K562 (cell line): ENCODE measurements around the gene FIZ1. TPM values are rescaled to one million over a fixed set of nuclear protein-coding genes. Genes with fewer than 3 reads are reported as not detected.

Experiments
- ARID3A ChIP-seq: IDR thresholded peaks from 2 replicates; pipeline ENCODE4 v1.6.1; 2012; ENCODE audit warnings: low read depth, low read length, improper control_type of control experiment, borderline replicate concordance
- ATF4 ChIP-seq: fragments of 450-650 bp; formaldehyde crosslinking; IDR thresholded peaks from 2 replicates; pipeline ENCODE4 v1.4.0; 2022; ENCODE audit warnings: mild to moderate bottlenecking, moderate library complexity
- BRCA1 ChIP-seq, 2 experiments: fragments of 450-650 bp in 1 of 2; sonication (generic) in 1 of 2; formaldehyde crosslinking in 1 of 2; IDR thresholded peaks; 2 replicates each; pipeline versions ENCODE4 v1.5.0 to v1.6.1; 2017 to 2020; ENCODE audit warnings: mild to moderate bottlenecking in 1 of 2, missing genetic modification reagents in 1 of 2
- CHD1 ChIP-seq: fragments of 200-600 bp; sonication (generic); IDR thresholded peaks from one replicate; pipeline ENCODE4 v1.6.1; 2012; ENCODE audit warnings: mild to moderate bottlenecking, moderate library complexity, low read length, inconsistent platforms
- HNRNPH1 ChIP-seq: fragments of 200-400 bp; formaldehyde crosslinking; optimal IDR thresholded peaks from 2 replicates; pipeline ENCODE3; 2017; ENCODE audit warnings: low read depth, mild to moderate bottlenecking, low read length, moderate library complexity
- MLLT1 ChIP-seq, 2 experiments: fragments of 450-650 bp; IDR thresholded peaks; 2 replicates each; pipeline ENCODE4 v1.6.1; 2016
- MTF1 ChIP-seq: fragments of 250-450 bp; sonication (Bioruptor Pico); IDR thresholded peaks from 2 replicates; pipeline ENCODE4 v1.9.0; 2021; ENCODE audit warnings: moderate library complexity, mild to moderate bottlenecking, inconsistent platforms, borderline replicate concordance
- MYC ChIP-seq, 2 experiments: fragments of 250-450 bp in 1 of 2; sonication (Bioruptor Pico) in 1 of 2; IDR thresholded peaks; 2 replicates each; pipeline versions ENCODE4 v1.5.1 to v1.6.1; 2012 to 2021; ENCODE audit warnings: low read depth in 2 of 2, borderline replicate concordance in 1 of 2, improper control_type of control experiment in 1 of 2, low read length in 1 of 2, mild to moderate bottlenecking in 1 of 2, moderate library complexity in 1 of 2
- PCBP1 ChIP-seq: fragments of 200-400 bp; formaldehyde crosslinking; IDR thresholded peaks from 2 replicates; pipeline ENCODE4 v1.6.1; 2018; ENCODE audit warnings: mild to moderate bottlenecking, low read depth, low read length; ENCODE audit not compliant: poor library complexity, severe bottlenecking
- PHF20 ChIP-seq: fragments of 450-650 bp; IDR thresholded peaks from 2 replicates; pipeline ENCODE4 v1.6.1; 2018; ENCODE audit not compliant: partially characterized antibody
- POLR2B ChIP-seq: fragments of 450-650 bp; IDR thresholded peaks from 2 replicates; pipeline ENCODE4 v1.6.1; 2018; ENCODE audit warnings: low read depth; ENCODE audit not compliant: partially characterized antibody
- TCF3 ChIP-seq: sonication (generic); formaldehyde crosslinking; IDR thresholded peaks from 2 replicates; pipeline ENCODE4 v1.4.0; 2020; ENCODE audit warnings: mild to moderate bottlenecking, missing genetic modification reagents
- TEAD4 ChIP-seq, 2 experiments: sonication (generic) in 1 of 2; formaldehyde crosslinking in 1 of 2; IDR thresholded peaks; 2 replicates each; pipeline versions ENCODE4 v1.6.1 to v1.8.0; 2012 to 2022; ENCODE audit warnings: borderline replicate concordance in 1 of 2, inconsistent platforms in 1 of 2, low read length in 1 of 2, mild to moderate bottlenecking in 1 of 2, missing genetic modification reagents in 1 of 2
- ZNF197 ChIP-seq: fragments of 200-800 bp; sonication (Bioruptor generic); IDR thresholded peaks from 2 replicates; pipeline ENCODE4 v1.6.1; 2016; ENCODE audit warnings: low read depth, missing genetic modification characterization, missing compliant biosample characterization
- ZNF253 ChIP-seq: fragments of 250-450 bp; sonication (Bioruptor Pico); conservative IDR thresholded peaks from 2 replicates; pipeline ENCODE4 v1.6.1; 2021; ENCODE audit warnings: mild to moderate bottlenecking
- ZNF3 ChIP-seq: fragments of 250-450 bp; sonication (Bioruptor Pico); IDR thresholded peaks from 2 replicates; pipeline ENCODE4 v1.5.0; 2021; ENCODE audit warnings: mild to moderate bottlenecking, moderate library complexity
- ZNF695 ChIP-seq: fragments of 450-650 bp; formaldehyde crosslinking; IDR thresholded peaks from 2 replicates; pipeline ENCODE4 v1.4.0; 2020; ENCODE audit warnings: mild to moderate bottlenecking, moderate library complexity
- ZSCAN32 ChIP-seq: fragments of 450-650 bp; formaldehyde crosslinking; IDR thresholded peaks from 2 replicates; pipeline ENCODE4 v1.4.0; 2020; ENCODE audit warnings: mild to moderate bottlenecking, moderate library complexity
- polyA plus RNA-seq, 8 experiments: library from polyadenylated mRNA; depleted of rRNA in 4 of 8; stranded (reverse) in 5 of 8; unstranded in 3 of 8; fragments of >200 nt; fragmentation: Nextera tagmentation in 2 of 8; fragmentation: Illumina TruSeq in 1 of 8; extraction: Ambion mirVana in 2 of 8; extraction: Trizol in 1 of 8; gene quantifications; 2 replicates each; pipeline versions ENCODE4 v1.2.1 to v1.2.3, GENCODE V29; 2011 to 2014; ENCODE audit warnings: inconsistent platforms in 1 of 8, missing spikeins in 1 of 8
- total RNA-seq, 7 experiments: library from RNA; depleted of rRNA in 6 of 7; stranded (reverse); fragments of >200 nt in 6 of 7; fragmentation: Illumina TruSeq in 2 of 7; extraction: Trizol in 2 of 7; gene quantifications; 2 replicates each; pipeline versions ENCODE4 v1.2.1 to v1.2.3, GENCODE V29; 2011 to 2021; ENCODE audit warnings: low replicate concordance in 1 of 7
- TF ChIP-seq, protein P1 (sequence below): sonication (generic); formaldehyde crosslinking; IDR thresholded peaks from 2 replicates; pipeline ENCODE4 v1.8.0; 2022; ENCODE audit warnings: mild to moderate bottlenecking, low read depth, missing genetic modification reagents
- TF ChIP-seq, protein P2 (sequence below): fragments of 250-450 bp; sonication (Bioruptor Pico); IDR thresholded peaks from 2 replicates; pipeline ENCODE4 v1.8.0; 2022; ENCODE audit warnings: inconsistent platforms, mild to moderate bottlenecking, moderate library complexity, borderline replicate concordance

Gene FIZ1
- total and polyA plus RNA-seq, 9 of the 15 experiments (the other 6 are each of a cell fraction or from before 2014, with no cell fraction given) = 0.79 to 17.5 (median 5.5) TPM

GRCh38 chr19:55640043-55640576, 40.8 kb upstream of the FIZ1 start (continued):
- TF ChIP-seq MLLT1 (IDR thresholded peaks at IDR 0.05) (no peak), ZNF253 (no peak), ZNF3 (CRISPR knock-in tag) (no peak), HNRNPH1 (no peak), ZSCAN32 (CRISPR knock-in tag) (no peak), ARID3A (no peak), BRCA1 (IDR thresholded peaks at IDR 0.05) (no peak), BRCA1 (CRISPR knock-in tag; IDR thresholded peaks at IDR 0.05) (0 out of 2 replicates have a peak, but pooled peaks have one; percentile 39), ZNF695 (CRISPR knock-in tag) (0 out of 2 replicates have a peak, but pooled peaks have one; percentile 62), PCBP1 (peak; percentile 77), PHF20 (no peak), ATF4 (CRISPR knock-in tag) (0 out of 2 replicates have a peak, but pooled peaks have one; percentile 12), TCF3 (peak; percentile 42; the same call in 1 of the 2 replicates), ZNF197 (no peak), CHD1 (no peak), POLR2B (peak; percentile 12), TEAD4 (IDR thresholded peaks at IDR 0.05; ENCODE audit: low read length) (peak; percentile 62; the same call in 1 of the 2 replicates), TEAD4 (CRISPR knock-in tag; IDR thresholded peaks at IDR 0.05; ENCODE audit: borderline replicate concordance) (peak; percentile 99), MTF1 (peak; percentile 38; the same call in 1 of the 2 replicates), MYC (IDR thresholded peaks at IDR 0.05; ENCODE audit: low read depth, low read length) (peak; percentile 98), MYC (CRISPR knock-in tag; IDR thresholded peaks at IDR 0.05; ENCODE audit: borderline replicate concordance, low read depth) (peak; percentile 69; the same call in 1 of the 2 replicates)
- TF ChIP-seq, protein P1, sequence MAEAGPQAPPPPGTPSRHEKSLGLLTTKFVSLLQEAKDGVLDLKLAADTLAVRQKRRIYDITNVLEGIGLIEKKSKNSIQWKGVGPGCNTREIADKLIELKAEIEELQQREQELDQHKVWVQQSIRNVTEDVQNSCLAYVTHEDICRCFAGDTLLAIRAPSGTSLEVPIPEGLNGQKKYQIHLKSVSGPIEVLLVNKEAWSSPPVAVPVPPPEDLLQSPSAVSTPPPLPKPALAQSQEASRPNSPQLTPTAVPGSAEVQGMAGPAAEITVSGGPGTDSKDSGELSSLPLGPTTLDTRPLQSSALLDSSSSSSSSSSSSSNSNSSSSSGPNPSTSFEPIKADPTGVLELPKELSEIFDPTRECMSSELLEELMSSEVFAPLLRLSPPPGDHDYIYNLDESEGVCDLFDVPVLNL = peak; percentile 93
- TF ChIP-seq, protein P2, sequence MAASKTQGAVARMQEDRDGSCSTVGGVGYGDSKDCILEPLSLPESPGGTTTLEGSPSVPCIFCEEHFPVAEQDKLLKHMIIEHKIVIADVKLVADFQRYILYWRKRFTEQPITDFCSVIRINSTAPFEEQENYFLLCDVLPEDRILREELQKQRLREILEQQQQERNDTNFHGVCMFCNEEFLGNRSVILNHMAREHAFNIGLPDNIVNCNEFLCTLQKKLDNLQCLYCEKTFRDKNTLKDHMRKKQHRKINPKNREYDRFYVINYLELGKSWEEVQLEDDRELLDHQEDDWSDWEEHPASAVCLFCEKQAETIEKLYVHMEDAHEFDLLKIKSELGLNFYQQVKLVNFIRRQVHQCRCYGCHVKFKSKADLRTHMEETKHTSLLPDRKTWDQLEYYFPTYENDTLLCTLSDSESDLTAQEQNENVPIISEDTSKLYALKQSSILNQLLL (CRISPR knock-in tag) = no peak
